ENCODE measurements around the gene TNIK.

DNA sequence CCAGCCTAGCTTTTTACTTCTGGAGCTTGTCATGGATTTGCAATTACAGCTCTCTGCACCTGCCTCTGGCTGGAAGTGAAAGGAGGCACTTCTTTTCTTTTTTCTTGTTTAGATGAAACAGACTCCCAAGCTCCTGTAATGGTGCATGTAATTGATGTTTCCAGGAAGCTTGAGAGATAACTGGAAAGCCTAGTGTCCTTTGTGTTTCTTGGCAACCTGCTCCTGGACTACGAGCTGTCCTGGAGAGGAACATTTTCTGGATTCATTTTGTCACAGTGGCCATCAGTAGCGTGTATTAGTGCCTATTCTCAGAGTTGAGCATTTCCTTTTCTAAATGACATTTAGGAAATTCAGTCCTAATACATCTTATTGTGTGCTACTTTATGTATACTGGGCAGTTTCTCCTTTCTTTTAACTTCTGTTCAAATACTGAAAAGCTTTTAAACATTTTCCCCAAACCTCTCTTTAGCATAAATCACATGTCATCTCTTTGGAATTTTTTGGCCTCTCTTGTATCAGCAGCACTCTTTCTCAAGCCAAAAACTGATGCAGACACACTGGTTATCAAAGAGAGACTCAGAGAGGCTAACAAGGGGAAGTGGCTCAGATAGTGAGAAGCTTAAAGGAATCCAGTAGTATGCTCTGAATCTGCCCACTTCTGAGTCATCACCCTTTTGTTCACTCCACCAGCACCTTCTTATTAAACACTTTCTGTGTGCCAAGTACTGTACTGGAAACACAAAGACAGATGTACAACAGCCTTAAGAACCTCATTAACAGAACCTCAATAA is 371.0 kb downstream of the TNIK start:
- TF ChIP-seq POLR2A (IDR thresholded peaks at IDR 0.05; ENCODE audit: low read depth, low read length) (no peak), TAF1 (IDR thresholded peaks at IDR 0.05; ENCODE audit: low read depth, low read length) (no peak), POLR2AphosphoS5 (IDR thresholded peaks at IDR 0.05; ENCODE audit: low read depth, low read length) (no peak), SPI1 (IDR thresholded peaks at IDR 0.05; ENCODE audit: low read depth, low read length) (0 out of 2 replicates have a peak, but pooled peaks have one; percentile 15), POU2F2 (IDR thresholded peaks at IDR 0.05; ENCODE audit: low read depth, low read length) (no peak), PAX5 (IDR thresholded peaks at IDR 0.05; ENCODE audit: insufficient read depth, low read length, severe bottlenecking) (no peak)

All from GM12891 (cell line).